ENCODE measurements around the gene TUBB. TPM values are rescaled to one million over a fixed set of nuclear protein-coding genes. Genes with fewer than 3 reads are reported as not detected.

The TUBB gene
- total and polyA plus RNA-seq, 9 of the 15 experiments (the other 6 are each of a cell fraction or from before 2014, with no cell fraction given) = 971 to 2,870 (median 1,478) TPM

DNA sequence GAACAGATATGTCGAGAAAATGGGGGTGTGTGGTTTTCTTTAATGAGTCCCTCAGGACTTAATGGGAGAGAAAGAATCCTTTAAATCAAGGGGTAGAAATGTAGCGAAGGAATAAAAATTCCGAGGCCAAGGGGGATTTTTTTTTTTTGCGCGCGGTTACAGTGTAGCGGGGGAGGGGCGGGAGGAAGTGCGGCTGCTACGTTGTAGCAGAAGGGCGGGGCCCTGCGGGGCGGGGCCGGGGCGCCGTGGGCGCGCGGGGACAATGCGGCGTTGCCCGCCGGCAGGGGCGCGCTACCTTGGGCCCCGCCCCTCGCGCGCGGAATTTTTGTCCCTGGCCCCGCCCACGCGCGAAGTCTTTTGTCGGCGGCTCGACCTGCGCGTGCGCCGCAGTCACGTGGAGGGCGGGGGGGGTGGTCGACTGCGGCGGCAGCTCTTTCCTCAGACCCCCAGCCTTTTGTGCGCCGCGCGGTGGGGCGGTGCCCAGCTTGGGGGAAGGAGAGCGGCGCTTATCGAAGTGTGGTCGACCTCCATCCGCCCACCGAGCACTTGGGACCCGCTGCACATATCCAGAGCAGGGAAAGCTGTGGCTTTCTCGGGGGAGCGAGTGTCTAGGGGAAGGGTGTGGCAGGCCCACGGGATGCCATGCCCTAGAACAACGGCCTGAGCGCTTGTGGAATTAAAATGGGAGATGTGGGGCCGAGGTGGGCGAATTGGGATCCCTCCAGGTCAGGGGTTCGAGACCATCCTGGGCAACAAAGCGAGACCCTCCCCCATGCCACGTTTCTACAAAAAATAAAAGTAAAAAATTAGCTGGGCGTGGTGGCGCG, 1.3 kb downstream of the TUBB start (continued):
- TF ChIP-seq, protein P1, sequence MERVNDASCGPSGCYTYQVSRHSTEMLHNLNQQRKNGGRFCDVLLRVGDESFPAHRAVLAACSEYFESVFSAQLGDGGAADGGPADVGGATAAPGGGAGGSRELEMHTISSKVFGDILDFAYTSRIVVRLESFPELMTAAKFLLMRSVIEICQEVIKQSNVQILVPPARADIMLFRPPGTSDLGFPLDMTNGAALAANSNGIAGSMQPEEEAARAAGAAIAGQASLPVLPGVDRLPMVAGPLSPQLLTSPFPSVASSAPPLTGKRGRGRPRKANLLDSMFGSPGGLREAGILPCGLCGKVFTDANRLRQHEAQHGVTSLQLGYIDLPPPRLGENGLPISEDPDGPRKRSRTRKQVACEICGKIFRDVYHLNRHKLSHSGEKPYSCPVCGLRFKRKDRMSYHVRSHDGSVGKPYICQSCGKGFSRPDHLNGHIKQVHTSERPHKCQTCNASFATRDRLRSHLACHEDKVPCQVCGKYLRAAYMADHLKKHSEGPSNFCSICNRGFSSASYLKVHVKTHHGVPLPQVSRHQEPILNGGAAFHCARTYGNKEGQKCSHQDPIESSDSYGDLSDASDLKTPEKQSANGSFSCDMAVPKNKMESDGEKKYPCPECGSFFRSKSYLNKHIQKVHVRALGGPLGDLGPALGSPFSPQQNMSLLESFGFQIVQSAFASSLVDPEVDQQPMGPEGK (CRISPR knock-in tag; IDR thresholded peaks at IDR 0.05; ENCODE audit: borderline replicate concordance) = no peak; the same call in 1 of the 2 replicates
- TF ChIP-seq RBM15 (IDR thresholded peaks at IDR 0.05; ENCODE audit: insufficient read depth, low read length) (no peak), RFX5 (IDR thresholded peaks at IDR 0.05; ENCODE audit: low read depth, low read length) (no peak), HDAC3 (IDR thresholded peaks at IDR 0.05; ENCODE audit: borderline replicate concordance, partially characterized antibody) (no peak), SIN3B (IDR thresholded peaks at IDR 0.05; ENCODE audit: low read depth) (no peak; the same call in 1 of the 2 replicates), NFYB (IDR thresholded peaks at IDR 0.05; ENCODE audit: extremely low read depth, insufficient read length) (no peak), NCOA1 (IDR thresholded peaks at IDR 0.05; ENCODE audit: low read depth) (0 out of 2 replicates have a peak, but pooled peaks have one; percentile 37), MYC (IDR thresholded peaks at IDR 0.05; ENCODE audit: low read depth, low read length) (peak; percentile 91), MYC (CRISPR knock-in tag; IDR thresholded peaks at IDR 0.05; ENCODE audit: borderline replicate concordance, low read depth) (peak; percentile 86; the same call in 1 of the 2 replicates), HNRNPK (IDR thresholded peaks at IDR 0.05; ENCODE audit: low read depth, low read length, poor library complexity, severe bottlenecking) (peak; percentile 58), KAT2B (IDR thresholded peaks at IDR 0.05; ENCODE audit: low read depth, low read length) (no peak), MCM5 (IDR thresholded peaks at IDR 0.05; ENCODE audit: low read depth) (no peak), RBM34 (IDR thresholded peaks at IDR 0.05; ENCODE audit: borderline replicate concordance, insufficient read depth, low read length) (no peak), NUFIP1 (IDR thresholded peaks at IDR 0.05; ENCODE audit: partially characterized antibody) (no peak), ZNF184 (CRISPR knock-in tag; IDR thresholded peaks at IDR 0.05) (no peak), ZNF282 (CRISPR knock-in tag; IDR thresholded peaks at IDR 0.05) (no peak), ARID1B (IDR thresholded peaks at IDR 0.05) (no peak), CHD1 (IDR thresholded peaks at IDR 0.05; ENCODE audit: low read length) (peak; percentile 78), FUS (optimal IDR thresholded peaks at IDR 0.05; ENCODE audit: low read depth, low read length) (peak; percentile 94), ZNF57 (CRISPR knock-in tag; IDR thresholded peaks at IDR 0.05) (no peak), NCOA6 (IDR thresholded peaks at IDR 0.05) (no peak), ZNF76 (CRISPR knock-in tag; IDR thresholded peaks at IDR 0.05; ENCODE audit: borderline replicate concordance) (no peak; the same call in 1 of the 2 replicates), NFXL1 (CRISPR knock-in tag; IDR thresholded peaks at IDR 0.05) (no peak), ZNF121 (CRISPR knock-in tag; conservative IDR thresholded peaks at IDR 0.05) (no peak), SMARCE1 (IDR thresholded peaks at IDR 0.05) (no peak), ATF7 (IDR thresholded peaks at IDR 0.05) (peak; percentile 56; the same call in 1 of the 2 replicates), DIDO1 (tag; IDR thresholded peaks at IDR 0.05; ENCODE audit: low read depth) (no peak)
- TF ChIP-seq, protein P2, sequence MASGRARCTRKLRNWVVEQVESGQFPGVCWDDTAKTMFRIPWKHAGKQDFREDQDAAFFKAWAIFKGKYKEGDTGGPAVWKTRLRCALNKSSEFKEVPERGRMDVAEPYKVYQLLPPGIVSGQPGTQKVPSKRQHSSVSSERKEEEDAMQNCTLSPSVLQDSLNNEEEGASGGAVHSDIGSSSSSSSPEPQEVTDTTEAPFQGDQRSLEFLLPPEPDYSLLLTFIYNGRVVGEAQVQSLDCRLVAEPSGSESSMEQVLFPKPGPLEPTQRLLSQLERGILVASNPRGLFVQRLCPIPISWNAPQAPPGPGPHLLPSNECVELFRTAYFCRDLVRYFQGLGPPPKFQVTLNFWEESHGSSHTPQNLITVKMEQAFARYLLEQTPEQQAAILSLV (tag; IDR thresholded peaks at IDR 0.05) = no peak

Measured in K562 (cell line).